ENCODE data around the gene IPO11.
"Not testable (repeated sequence)": the region's sequence is repeated elsewhere in the genome, so short reads cannot be mapped to it uniquely, and the experiment has no call there.

The IPO11 gene

DNA sequence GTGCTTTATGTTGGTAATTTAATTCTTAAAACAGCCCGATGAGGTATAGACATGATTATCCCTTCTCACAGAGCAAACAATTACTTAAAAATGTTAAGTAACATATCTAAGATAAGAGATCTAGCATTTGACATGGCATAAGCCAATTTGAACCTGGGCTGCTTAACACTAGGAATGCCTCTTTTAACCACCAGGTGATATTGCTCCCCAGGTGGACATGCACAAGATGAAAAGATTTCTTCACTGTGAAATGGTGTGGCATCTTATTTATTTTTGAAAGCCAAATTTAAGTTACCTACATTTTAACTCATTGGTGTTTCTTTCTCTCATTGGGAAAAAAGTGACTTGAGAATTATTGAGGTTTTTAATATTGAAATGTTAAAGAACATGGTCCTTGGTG, 150.3 kb downstream of the IPO11 start:
- peaks cover 17% of the 10 kb centered on the region for H3K36me3 ChIP-seq (ENCODE audit: control insufficient read depth, insufficient read depth, low read length)
- no peak overlapping the region for H3K4me3 ChIP-seq (ENCODE audit: insufficient read depth, low read depth, low read length)
- H3K27me3 ChIP-seq (ENCODE audit: control insufficient read depth, insufficient read depth, low read length, poor library complexity, severe bottlenecking) = no peaks in the 10 kb centered on the region
- H3K4me1 ChIP-seq (ENCODE audit: control insufficient read depth, insufficient read depth, low read length) = no peaks in the 10 kb centered on the region
- no peak overlapping the region for H3K27ac ChIP-seq (ENCODE audit: insufficient read depth, low read depth, low read length, poor library complexity, severe bottlenecking)
- H3K9me3 ChIP-seq (ENCODE audit: control insufficient read depth, low read length) = no peaks in the 10 kb centered on the region
- WGBS, 2 experiments = no CpG with 5 or more reads among the region's 1 CpG

DNA sequence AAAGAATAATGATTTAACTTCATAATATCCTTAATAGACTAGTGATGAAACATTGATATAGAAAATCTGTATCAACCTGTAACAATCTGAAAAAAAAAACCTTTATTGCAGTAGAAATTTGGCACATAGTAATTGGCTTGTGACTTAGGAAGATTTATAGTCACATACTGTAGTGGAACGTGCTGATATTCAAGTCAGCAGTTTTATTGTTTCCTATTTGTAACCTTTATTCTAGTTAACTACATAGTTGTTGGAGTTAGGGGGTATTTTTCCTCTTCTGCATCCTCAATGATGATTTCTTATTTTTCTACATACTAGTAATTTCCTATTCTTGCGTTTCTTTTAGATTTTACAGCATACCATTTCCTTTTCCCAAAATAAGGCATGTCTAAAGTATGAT, 151.5 kb downstream of the IPO11 start:
- no peaks in the 10 kb centered on the region for H3K27me3 ChIP-seq (ENCODE audit: control insufficient read depth, insufficient read depth, low read length, poor library complexity, severe bottlenecking)
- H3K4me3 ChIP-seq (ENCODE audit: insufficient read depth, low read depth, low read length) = no peak overlapping the region
- 100% methylated on average over 1 of the region's 2 CpGs for WGBS, 2 experiments
- H3K27ac ChIP-seq (ENCODE audit: insufficient read depth, low read depth, low read length, poor library complexity, severe bottlenecking) = no peak overlapping the region
- H3K36me3 ChIP-seq (ENCODE audit: control insufficient read depth, insufficient read depth, low read length) = peaks cover 20% of the 10 kb centered on the region
- H3K9me3 ChIP-seq (ENCODE audit: control insufficient read depth, low read length) = no peaks in the 10 kb centered on the region
- H3K4me1 ChIP-seq (ENCODE audit: control insufficient read depth, insufficient read depth, low read length) = no peaks in the 10 kb centered on the region

DNA sequence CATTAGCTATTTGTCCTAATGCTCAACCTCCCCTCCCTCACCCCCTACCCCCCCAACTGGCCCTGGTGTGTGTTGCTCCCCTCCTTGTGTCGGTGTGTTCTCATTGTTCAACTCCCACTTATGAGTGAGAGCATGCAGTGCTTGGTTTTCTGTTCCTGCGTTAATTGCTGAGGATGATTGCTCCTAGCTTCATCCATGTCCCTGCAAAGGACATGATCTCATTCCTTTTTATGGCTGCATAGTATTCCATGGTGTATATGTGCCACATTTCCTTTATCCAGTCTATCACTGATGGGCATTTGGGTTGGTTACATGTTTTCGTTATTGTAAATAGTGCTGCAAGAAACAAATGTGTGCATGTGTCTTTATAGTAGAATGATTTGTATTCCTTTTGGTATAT, 153.2 kb downstream of the IPO11 start:
- H3K4me3 ChIP-seq (ENCODE audit: insufficient read depth, low read depth, low read length); H3K9me3 ChIP-seq (ENCODE audit: control insufficient read depth, low read length); H3K4me1 ChIP-seq (ENCODE audit: control insufficient read depth, insufficient read depth, low read length); H3K27me3 ChIP-seq (ENCODE audit: control insufficient read depth, insufficient read depth, low read length, poor library complexity, severe bottlenecking); H3K27ac ChIP-seq (ENCODE audit: insufficient read depth, low read depth, low read length, poor library complexity, severe bottlenecking): not testable (repeated sequence)
- 59 to 60% methylated on average over 3 of the region's 3 CpGs for WGBS, 2 experiments
- H3K36me3 ChIP-seq (ENCODE audit: control insufficient read depth, insufficient read depth, low read length) = peaks cover 19% of the 10 kb centered on the region

DNA sequence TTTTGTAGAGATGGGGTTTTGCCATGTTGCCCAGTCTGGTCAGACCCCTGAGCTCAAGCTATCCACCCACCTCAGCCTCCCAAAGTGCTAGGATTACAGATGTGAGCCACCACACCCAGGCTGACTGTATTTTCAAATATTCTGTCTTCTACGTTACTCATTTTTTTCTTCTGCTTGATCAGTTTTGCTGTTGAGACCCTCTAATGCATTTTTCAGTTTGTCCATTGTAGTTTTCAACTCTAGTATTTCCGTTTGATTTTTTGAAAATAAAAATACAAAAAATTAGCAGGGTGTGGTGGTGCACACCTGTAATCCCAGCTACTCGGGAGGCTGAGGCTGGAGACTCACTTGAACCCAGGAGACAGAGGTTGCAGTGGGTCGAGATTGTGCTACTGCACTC, 155.6 kb downstream of the IPO11 start:
- Histone ChIP-seq H3K36me3 (ENCODE audit: control insufficient read depth, insufficient read depth, low read length) (peaks cover 14% of the 10 kb centered on the region), H3K9me3 (ENCODE audit: control insufficient read depth, low read length) (no peaks in the 10 kb centered on the region), H3K4me3 (ENCODE audit: insufficient read depth, low read depth, low read length) (no peak overlapping the region), H3K4me1 (ENCODE audit: control insufficient read depth, insufficient read depth, low read length) (no peaks in the 10 kb centered on the region), H3K27ac (ENCODE audit: insufficient read depth, low read depth, low read length, poor library complexity, severe bottlenecking) (no peak overlapping the region), H3K27me3 (ENCODE audit: control insufficient read depth, insufficient read depth, low read length, poor library complexity, severe bottlenecking) (no peaks in the 10 kb centered on the region)
- 88 to 94% methylated on average over 4 of the region's 4 CpGs for WGBS, 2 experiments

DNA sequence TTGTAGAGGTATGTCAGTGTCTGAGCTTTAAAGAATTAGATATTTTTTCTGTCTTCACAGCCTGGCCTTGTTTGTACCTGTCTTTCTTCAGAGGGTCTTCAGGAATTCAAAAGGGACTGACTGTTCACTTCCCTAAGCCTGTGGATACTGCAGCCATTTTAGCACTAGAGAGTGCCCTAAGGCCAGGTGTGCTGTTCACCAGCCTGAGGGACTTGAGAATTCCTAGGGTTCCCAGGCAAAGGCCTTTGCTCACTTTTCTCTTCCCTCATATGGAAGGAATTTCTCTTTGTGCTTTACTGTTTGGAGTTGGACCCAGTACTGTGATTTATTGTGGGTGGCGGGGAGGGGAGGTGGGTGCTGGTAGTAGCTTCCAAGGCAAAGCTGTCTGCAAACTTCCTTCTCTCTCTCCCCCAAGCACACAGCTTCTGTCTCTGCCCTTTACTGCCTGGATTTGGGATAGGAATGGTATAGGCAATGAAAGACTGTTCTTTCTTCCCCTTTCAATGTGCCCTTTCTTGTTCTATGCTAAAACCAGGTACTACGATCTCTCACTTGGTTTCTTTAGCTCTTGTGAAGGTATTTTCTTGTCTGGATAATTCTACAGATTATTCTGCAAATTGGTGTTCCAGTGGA, 156.4 kb downstream of the IPO11 start:
- Histone ChIP-seq H3K36me3 (ENCODE audit: control insufficient read depth, insufficient read depth, low read length) (peaks cover 14% of the 10 kb centered on the region), H3K27ac (ENCODE audit: insufficient read depth, low read depth, low read length, poor library complexity, severe bottlenecking) (no peak overlapping the region), H3K27me3 (ENCODE audit: control insufficient read depth, insufficient read depth, low read length, poor library complexity, severe bottlenecking) (no peaks in the 10 kb centered on the region), H3K9me3 (ENCODE audit: control insufficient read depth, low read length) (no peaks in the 10 kb centered on the region), H3K4me3 (ENCODE audit: insufficient read depth, low read depth, low read length) (no peak overlapping the region), H3K4me1 (ENCODE audit: control insufficient read depth, insufficient read depth, low read length) (no peaks in the 10 kb centered on the region)
- WGBS, 2 experiments = 94 to 100% methylated on average over 1 of the region's 2 CpGs

DNA sequence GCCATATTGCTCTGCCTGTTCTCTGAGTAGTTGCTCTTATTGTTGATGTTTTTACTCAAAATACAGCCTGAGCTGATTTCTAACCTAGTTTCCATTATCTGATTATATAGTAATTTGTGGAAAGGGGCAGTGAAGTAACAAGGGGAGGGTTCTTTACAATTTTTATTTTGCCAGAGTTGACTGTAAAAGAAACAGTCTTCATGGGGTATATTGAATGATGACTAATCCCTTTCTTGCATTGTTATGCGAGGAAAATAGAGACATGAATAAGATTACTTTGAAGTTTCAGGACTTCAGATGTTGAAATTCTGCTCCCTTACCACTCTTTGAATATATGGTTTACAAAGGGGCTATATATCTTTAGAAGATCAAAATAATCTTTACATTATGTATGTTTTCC, 156.9 kb downstream of the IPO11 start:
- WGBS, 2 experiments = 83 to 100% methylated on average over 1 of the region's 1 CpG
- no peaks in the 10 kb centered on the region for H3K4me1 ChIP-seq (ENCODE audit: control insufficient read depth, insufficient read depth, low read length)
- peaks cover 14% of the 10 kb centered on the region for H3K36me3 ChIP-seq (ENCODE audit: control insufficient read depth, insufficient read depth, low read length)
- H3K4me3 ChIP-seq (ENCODE audit: insufficient read depth, low read depth, low read length) = no peak overlapping the region
- H3K27me3 ChIP-seq (ENCODE audit: control insufficient read depth, insufficient read depth, low read length, poor library complexity, severe bottlenecking) = no peaks in the 10 kb centered on the region
- no peak overlapping the region for H3K27ac ChIP-seq (ENCODE audit: insufficient read depth, low read depth, low read length, poor library complexity, severe bottlenecking)
- no peaks in the 10 kb centered on the region for H3K9me3 ChIP-seq (ENCODE audit: control insufficient read depth, low read length)

DNA sequence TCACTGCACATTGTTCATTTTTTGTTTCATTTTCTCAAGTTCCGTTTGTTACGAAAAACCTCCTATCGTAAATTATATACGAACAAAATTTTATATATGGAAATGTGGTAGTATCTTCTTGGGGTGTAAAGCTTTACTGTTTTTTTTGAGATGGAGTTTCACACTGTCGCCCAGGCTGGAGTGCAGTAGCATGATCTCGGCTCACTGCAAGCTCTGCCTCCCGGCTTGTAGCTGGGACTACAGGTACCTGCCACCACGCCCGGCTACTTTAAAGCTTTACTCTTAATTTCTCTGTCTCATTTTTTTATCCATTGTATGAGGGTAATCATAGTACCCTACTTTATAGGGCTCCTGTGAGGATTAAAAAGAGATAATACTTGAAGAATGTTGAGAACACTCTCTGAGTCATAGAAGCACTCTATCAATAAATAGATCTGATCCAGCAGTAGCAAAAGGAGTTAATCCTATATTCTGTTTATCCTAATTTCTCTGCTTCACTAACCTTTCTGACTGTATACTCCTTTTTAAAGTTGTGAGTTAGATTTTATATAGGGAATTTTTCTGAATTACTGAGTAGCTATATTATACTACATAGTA, 160.5 kb downstream of the IPO11 start:
- H3K36me3 ChIP-seq (ENCODE audit: control insufficient read depth, insufficient read depth, low read length) = peaks cover 2% of the 10 kb centered on the region
- H3K9me3 ChIP-seq (ENCODE audit: control insufficient read depth, low read length) = no peaks in the 10 kb centered on the region
- no peaks in the 10 kb centered on the region for H3K27me3 ChIP-seq (ENCODE audit: control insufficient read depth, insufficient read depth, low read length, poor library complexity, severe bottlenecking)
- no peak overlapping the region for H3K4me3 ChIP-seq (ENCODE audit: insufficient read depth, low read depth, low read length)
- H3K4me1 ChIP-seq (ENCODE audit: control insufficient read depth, insufficient read depth, low read length) = no peaks in the 10 kb centered on the region
- WGBS, 2 experiments = 94 to 98% methylated on average over 9 of the region's 9 CpGs
- H3K27ac ChIP-seq (ENCODE audit: insufficient read depth, low read depth, low read length, poor library complexity, severe bottlenecking) = no peak overlapping the region

DNA sequence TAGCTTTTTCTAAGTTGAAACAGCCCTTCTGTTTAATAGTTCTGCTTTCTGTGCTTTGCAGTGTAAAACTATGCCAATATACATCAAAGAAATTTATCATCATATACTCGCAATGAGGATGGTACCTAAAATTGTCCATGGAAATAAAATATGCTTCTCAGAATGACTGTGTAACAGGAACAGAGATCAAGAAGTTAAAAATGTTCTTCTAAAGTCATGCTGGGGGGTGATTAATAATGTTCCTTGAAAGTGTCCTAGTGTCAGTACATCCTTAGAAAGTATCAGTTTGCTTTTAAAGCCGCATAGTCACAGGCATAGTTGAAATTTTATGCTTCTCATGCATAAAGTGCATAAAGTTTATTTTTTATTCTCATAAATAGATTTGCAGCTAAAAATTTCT, 162.0 kb downstream of the IPO11 start:
- no peaks in the 10 kb centered on the region for H3K36me3 ChIP-seq (ENCODE audit: control insufficient read depth, insufficient read depth, low read length)
- no peak overlapping the region for H3K4me3 ChIP-seq (ENCODE audit: insufficient read depth, low read depth, low read length)
- H3K27ac ChIP-seq (ENCODE audit: insufficient read depth, low read depth, low read length, poor library complexity, severe bottlenecking) = no peak overlapping the region
- H3K4me1 ChIP-seq (ENCODE audit: control insufficient read depth, insufficient read depth, low read length) = no peaks in the 10 kb centered on the region
- no peaks in the 10 kb centered on the region for H3K9me3 ChIP-seq (ENCODE audit: control insufficient read depth, low read length)
- no peaks in the 10 kb centered on the region for H3K27me3 ChIP-seq (ENCODE audit: control insufficient read depth, insufficient read depth, low read length, poor library complexity, severe bottlenecking)
- 87 to 100% methylated on average over 2 of the region's 2 CpGs for WGBS, 2 experiments

DNA sequence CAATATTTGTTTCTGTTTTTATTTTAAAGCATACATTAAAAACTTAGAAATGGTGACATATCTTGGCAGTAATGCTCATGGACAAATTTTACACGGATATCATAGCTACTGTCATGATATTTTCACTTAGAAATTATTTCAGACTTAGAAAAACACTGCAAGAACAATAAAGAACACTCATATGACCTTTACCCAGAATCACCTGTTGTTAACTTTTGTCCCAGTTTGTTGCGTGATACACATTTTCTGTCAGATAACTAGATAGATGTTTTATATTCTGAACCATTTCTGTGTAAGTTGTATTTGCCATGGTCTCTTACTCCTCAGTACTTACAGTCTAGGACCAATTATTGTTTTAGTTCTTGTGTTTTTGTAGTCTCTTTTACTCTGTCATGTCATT, 162.5 kb downstream of the IPO11 start:
- 93 to 94% methylated on average over 1 to 2 of the region's 2 CpGs for WGBS, 2 experiments
- no peaks in the 10 kb centered on the region for H3K9me3 ChIP-seq (ENCODE audit: control insufficient read depth, low read length)
- no peaks in the 10 kb centered on the region for H3K4me1 ChIP-seq (ENCODE audit: control insufficient read depth, insufficient read depth, low read length)

DNA sequence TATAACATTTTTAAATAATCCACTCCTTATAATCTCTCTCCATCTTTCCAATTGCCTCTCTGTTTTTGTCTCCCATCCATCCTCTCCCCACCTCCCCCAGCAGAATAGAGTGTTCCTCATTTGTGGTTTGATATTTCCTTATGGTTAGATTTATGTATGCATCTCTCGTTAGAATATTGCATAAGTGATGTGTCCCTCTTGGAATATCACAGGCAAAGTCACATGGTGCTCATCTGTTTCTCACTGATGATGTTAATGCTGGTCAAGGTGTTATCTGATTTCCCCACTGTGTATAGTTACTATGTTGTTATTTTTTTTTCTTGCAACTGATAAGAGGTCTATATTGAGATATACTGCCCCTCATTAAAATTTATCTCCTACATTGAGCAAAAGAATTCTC, 162.9 kb downstream of the IPO11 start:
- no peaks in the 10 kb centered on the region for H3K36me3 ChIP-seq (ENCODE audit: control insufficient read depth, insufficient read depth, low read length)
- 88 to 89% methylated on average over 1 of the region's 1 CpG for WGBS, 2 experiments
- no peak overlapping the region for H3K4me3 ChIP-seq (ENCODE audit: insufficient read depth, low read depth, low read length)
- H3K4me1 ChIP-seq (ENCODE audit: control insufficient read depth, insufficient read depth, low read length) = no peaks in the 10 kb centered on the region
- no peaks in the 10 kb centered on the region for H3K9me3 ChIP-seq (ENCODE audit: control insufficient read depth, low read length)
- H3K27me3 ChIP-seq (ENCODE audit: control insufficient read depth, insufficient read depth, low read length, poor library complexity, severe bottlenecking) = no peaks in the 10 kb centered on the region
- no peak overlapping the region for H3K27ac ChIP-seq (ENCODE audit: insufficient read depth, low read depth, low read length, poor library complexity, severe bottlenecking)

More for the DNA sequence above, 162.5 kb downstream of the IPO11 start:
- Histone ChIP-seq H3K36me3 (ENCODE audit: control insufficient read depth, insufficient read depth, low read length) (no peaks in the 10 kb centered on the region), H3K4me3 (ENCODE audit: insufficient read depth, low read depth, low read length) (no peak overlapping the region), H3K27me3 (ENCODE audit: control insufficient read depth, insufficient read depth, low read length, poor library complexity, severe bottlenecking) (no peaks in the 10 kb centered on the region), H3K27ac (ENCODE audit: insufficient read depth, low read depth, low read length, poor library complexity, severe bottlenecking) (no peak overlapping the region)
